ENCODE data around the gene TMEM30A. TPM values are rescaled to one million over a fixed set of nuclear protein-coding genes. Genes with fewer than 3 reads are reported as not detected.

TMEM30A gene
- total RNA-seq, 2 experiments from 2014 or later = 39.7 to 39.9 TPM

- Mint-ChIP-seq H3K36me3 (ENCODE audit: low read depth) (peaks cover 29% of the 10 kb centered on the region), H3K4me1 (ENCODE audit: low read depth) (peaks cover 60% of the 10 kb centered on the region), H3K4me3 (no peak overlapping the region), H3K27ac (no peak overlapping the region), H3K9me3 (no peaks in the 10 kb centered on the region), H3K27me3 (no peaks in the 10 kb centered on the region)
- no peak for DNase-seq
- no peak for TF ChIP-seq CTCF (IDR thresholded peaks at IDR 0.05)
- intact Hi-C loops (cut with micrococcal nuclease) = no loop called here
- no peak for ATAC-seq
- ChIA-PET POLR2A (interaction anchor here (2.5 kb wide), 1 partner anchor 36 kb away, joined by 9 read pairs; the partner anchor contains the start of gene COX7A2), CTCF (interaction anchor here (0.6 to 2.1 kb wide), 6 partner anchors 10 to 70 kb away, joined by 3 to 15 read pairs (median 4); no protein-coding TSS in a partner anchor)
Observed at GRCh38 chr6:75279418-75279817, 5.2 kb downstream of the TMEM30A start.

DNA sequence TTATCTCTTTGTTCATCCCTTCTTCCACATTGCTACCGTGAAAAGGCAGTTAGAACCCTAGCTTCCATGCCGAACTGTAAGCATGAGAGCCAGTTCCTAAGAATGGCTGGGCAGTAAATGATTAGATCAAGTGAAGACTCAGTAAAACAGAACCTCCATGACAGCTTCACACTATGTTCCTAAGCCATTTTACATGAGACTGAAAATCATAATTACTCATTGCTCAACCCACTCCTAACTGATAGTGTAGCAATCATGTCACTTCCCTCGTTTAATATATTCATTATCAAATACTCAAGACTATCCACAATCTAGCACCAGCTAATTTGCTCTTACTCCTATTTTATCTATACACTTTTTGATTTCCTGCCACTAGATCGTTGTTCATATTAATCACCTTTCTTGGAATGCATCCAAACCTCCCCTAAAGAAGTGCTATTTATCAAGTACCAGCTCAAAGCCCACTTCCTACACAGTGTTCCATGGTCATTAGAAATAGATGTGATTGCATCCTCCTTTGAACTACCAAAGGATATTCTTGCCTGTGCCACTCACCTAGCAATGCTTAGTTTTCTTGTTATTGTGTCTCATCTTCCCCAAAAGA is 6.0 kb downstream of the TMEM30A start:
- no peak for DNase-seq
- ATAC-seq = peak; percentile 60
- POLR2A ChIA-PET = interaction anchor here (2.5 kb wide), 1 partner anchor 35 kb away, joined by 9 read pairs; the partner anchor contains the start of gene COX7A2
- no peak for TF ChIP-seq CTCF (IDR thresholded peaks at IDR 0.05)
- intact Hi-C loops (cut with micrococcal nuclease) = no loop called here
- no peaks in the 10 kb centered on the region for H3K27me3 Mint-ChIP-seq
- peak overlapping the region; percentile 69 for H3K27ac Mint-ChIP-seq
- H3K36me3 Mint-ChIP-seq (ENCODE audit: low read depth) = peaks cover 37% of the 10 kb centered on the region
- CTCF ChIA-PET = interaction anchor here (1.0 to 2.1 kb wide), 6 partner anchors 11 to 248 kb away, joined by 3 to 15 read pairs (median 4); no protein-coding TSS in a partner anchor
- no peaks in the 10 kb centered on the region for H3K9me3 Mint-ChIP-seq
- peak overlapping the region; percentile 3 for H3K4me3 Mint-ChIP-seq
- peaks cover 68% of the 10 kb centered on the region for H3K4me1 Mint-ChIP-seq (ENCODE audit: low read depth)

DNA sequence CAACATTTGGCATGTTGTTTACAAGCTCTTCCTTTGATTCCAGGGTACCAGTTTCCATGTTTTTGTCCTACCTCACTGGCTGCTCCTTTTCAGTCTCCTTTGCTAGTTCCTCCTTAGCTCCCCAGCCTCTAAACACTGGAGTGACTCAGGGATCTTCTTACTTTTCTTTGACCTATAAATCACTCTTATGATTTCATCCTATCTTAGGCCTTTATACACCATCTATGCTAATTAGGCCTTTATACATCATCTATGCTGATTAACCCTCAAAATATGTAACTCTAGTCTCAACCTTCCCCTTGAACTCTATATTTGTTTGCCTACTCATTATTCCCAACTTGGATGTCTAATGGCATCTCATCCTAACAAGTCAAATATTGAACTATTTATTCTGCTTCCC is 9.5 kb downstream of the TMEM30A start:
- POLR2A ChIA-PET = interaction anchor here (0.7 kb wide), 1 partner anchor 9 kb away, joined by 4 read pairs; no protein-coding TSS in a partner anchor
- H3K27ac Mint-ChIP-seq = peak overlapping the region; percentile 37
- H3K36me3 Mint-ChIP-seq (ENCODE audit: low read depth) = peaks cover 62% of the 10 kb centered on the region

DNA sequence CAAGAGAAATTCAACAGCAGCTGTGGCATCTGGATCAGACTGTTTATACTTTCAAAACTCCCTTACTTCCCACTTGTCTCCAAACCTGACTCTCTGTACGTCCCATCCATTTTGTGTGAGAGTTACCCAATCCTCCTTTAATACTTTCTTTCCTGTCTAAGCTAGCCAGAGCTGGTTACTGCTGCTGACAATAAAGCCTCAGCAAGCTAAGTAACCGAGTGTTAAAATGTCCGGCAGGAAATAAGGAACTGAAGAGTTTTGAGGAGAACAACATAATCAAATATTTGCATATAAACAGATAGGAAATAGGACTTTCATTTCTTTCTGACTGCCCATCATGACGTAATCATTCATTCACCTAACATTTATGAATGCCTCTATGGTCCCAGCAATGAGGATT is 11.6 kb downstream of the TMEM30A start:
- intact Hi-C loops (cut with micrococcal nuclease) = no loop called here

More for the DNA sequence above, 9.5 kb downstream of the TMEM30A start:
- no peak overlapping the region for H3K4me3 Mint-ChIP-seq
- no peak for TF ChIP-seq CTCF (IDR thresholded peaks at IDR 0.05)
- H3K9me3 Mint-ChIP-seq = peaks cover 2% of the 10 kb centered on the region
- intact Hi-C loops (cut with micrococcal nuclease) = no loop called here
- peaks cover 77% of the 10 kb centered on the region for H3K4me1 Mint-ChIP-seq (ENCODE audit: low read depth)
- CTCF ChIA-PET = interaction anchor here (1.2 to 2.7 kb wide), 2 partner anchors 8 to 22 kb away, joined by 4 to 14 read pairs; no protein-coding TSS in a partner anchor
- DNase-seq = no peak
- H3K27me3 Mint-ChIP-seq = no peaks in the 10 kb centered on the region
- ATAC-seq = peak; percentile 57

More for the DNA sequence above, 11.6 kb downstream of the TMEM30A start:
- ChIA-PET POLR2A (interaction anchor here (0.6 kb wide), 1 partner anchor 21 kb away, joined by 3 read pairs; no protein-coding TSS in a partner anchor), CTCF (interaction anchor here (1.8 kb wide), 1 partner anchor 8 kb away, joined by 6 read pairs; no protein-coding TSS in a partner anchor)
- H3K4me3 Mint-ChIP-seq = no peak overlapping the region
- H3K27me3 Mint-ChIP-seq = no peaks in the 10 kb centered on the region
- DNase-seq = no peak
- no peak for ATAC-seq
- peaks cover 2% of the 10 kb centered on the region for H3K9me3 Mint-ChIP-seq
- H3K4me1 Mint-ChIP-seq (ENCODE audit: low read depth) = peaks cover 75% of the 10 kb centered on the region
- peaks cover 56% of the 10 kb centered on the region for H3K36me3 Mint-ChIP-seq (ENCODE audit: low read depth)
- peak overlapping the region; percentile 82 for H3K27ac Mint-ChIP-seq
- no peak for TF ChIP-seq CTCF (IDR thresholded peaks at IDR 0.05)

All from activated CD8-positive, alpha-beta T cell treated with anti-CD3 and anti-CD28 coated beads for 36 hours (primary cell).